GM21786 (cell line): ENCODE data around the gene IGSF11.

Experiments used
- ATAC-seq: cut with Tn5 transposase; IDR thresholded peaks from one replicate; pipeline ENCODE4 v1.9.1; 2021; ENCODE audit not compliant: unreplicated experiment

The IGSF11 gene

GRCh38 chr3:118886708-118887107 lies 147.9 kb downstream of the IGSF11 start:
- ATAC-seq = no peak

GRCh38 chr3:118884748-118885206 lies 149.9 kb downstream of the IGSF11 start:
- peak; percentile 75 for ATAC-seq

- ATAC-seq = peak; percentile 58
Measured at GRCh38 chr3:118882353-118882947, 152.2 kb downstream of the IGSF11 start.

- ATAC-seq = no peak
Measured at GRCh38 chr3:118868051-118868450, 166.6 kb downstream of the IGSF11 start.

- ATAC-seq = peak; percentile 89
Measured at GRCh38 chr3:118863731-118864322, 170.8 kb downstream of the IGSF11 start.

- ATAC-seq = no peak
Measured at GRCh38 chr3:118859950-118860349, 174.7 kb downstream of the IGSF11 start.

GRCh38 chr3:118851466-118852193 lies 183.0 kb downstream of the IGSF11 start:
- ATAC-seq = peak; percentile 90

GRCh38 chr3:118850687-118851086 lies 184.0 kb downstream of the IGSF11 start:
- ATAC-seq = no peak
